ENCODE data around the gene DNAJC7. TPM values are rescaled to one million over a fixed set of nuclear protein-coding genes. Genes with fewer than 3 reads are reported as not detected.
A peak's percentile ranks its signal among the peaks of the same experiment; 100 is the strongest.

The DNAJC7 gene
- total RNA-seq, 6 experiments from 2014 or later, result 32.7 to 40.3 (median 35.2) TPM

GRCh38 chr17:41965694-41966462 lies 51.4 kb downstream of the DNAJC7 start:
- intact Hi-C loops (cut with DNase I), result loop anchor here (10.0 kb wide), 1 partner anchor 59 kb away; the partner anchor contains the start of gene NKIRAS2 (in 2 of the 2)
- peaks cover 0 to 5% (median 3%) of the 10 kb centered on the region in 4 donors for H3K36me3 ChIP-seq

GRCh38 chr17:41962768-41963434 lies 54.3 kb downstream of the DNAJC7 start:
- 20% methylated on average over 5 of the region's 9 CpGs for WGBS (ENCODE audit: insufficient coverage, low coverage, low lambda C conversion rate, missing lambda C conversion rate)
- H3K4me1 ChIP-seq, result peaks cover 0 to 7% (median 3%) of the 10 kb centered on the region in 4 donors
- no peaks in the 10 kb centered on the region for H3K36me3 ChIP-seq
- intact Hi-C loops (cut with DNase I), result loop anchor here (5.0 to 10.0 kb wide), 3 partner anchors 62 to 154 kb away; partner anchors contain the start of genes NKIRAS2 (in 2 of the 2) and DHX58 (in 1 of the 2)
- H3K27me3 ChIP-seq, result no peaks in the 10 kb centered on the region
- no peaks in the 10 kb centered on the region for H3K9me3 ChIP-seq
- TF ChIP-seq POLR2A (IDR thresholded peaks at IDR 0.05) (no peak), CTCF (IDR thresholded peaks at IDR 0.05) (peak; percentile 85 to 90 (median 88))
- peak; percentile 68 to 77 (median 75) for DNase-seq
- peak; percentile 13 to 33 (median 24) for ATAC-seq
- H3K4me3 ChIP-seq, result no peak overlapping the region
- H3K27ac ChIP-seq, result no peak overlapping the region

More at GRCh38 chr17:41965694-41966462, 51.4 kb downstream of the DNAJC7 start:
- Histone ChIP-seq H3K27ac (peak overlapping the region; percentile 74 to 88 (median 81)), H3K4me1 (peaks cover 0 to 14% (median 3%) of the 10 kb centered on the region in 4 donors), H3K4me3 (peak overlapping the region; percentile 75 to 95 (median 78)), H3K27me3 (no peaks in the 10 kb centered on the region), H3K9me3 (no peaks in the 10 kb centered on the region)
- 2% methylated on average over 14 of the region's 18 CpGs for WGBS (ENCODE audit: insufficient coverage, low coverage, low lambda C conversion rate, missing lambda C conversion rate)
- DNase-seq (peak; percentile 85 to 92 (median 89)), ATAC-seq (peak; percentile 75 to 81 (median 78))
- TF ChIP-seq CTCF (IDR thresholded peaks at IDR 0.05) (no peak), POLR2A (IDR thresholded peaks at IDR 0.05) (no peak)

- DNase-seq (no peak), ATAC-seq (no peak)
- H3K9me3 ChIP-seq, result no peaks in the 10 kb centered on the region
Measured at GRCh38 chr17:41962111-41962510, 55.1 kb downstream of the DNAJC7 start.

More at GRCh38 chr17:41962111-41962510, 55.1 kb downstream of the DNAJC7 start:
- Histone ChIP-seq H3K4me3 (no peak overlapping the region), H3K27ac (no peak overlapping the region), H3K36me3 (no peaks in the 10 kb centered on the region), H3K4me1 (peaks cover 0 to 7% (median 2%) of the 10 kb centered on the region in 4 donors), H3K27me3 (no peaks in the 10 kb centered on the region)
- TF ChIP-seq POLR2A (IDR thresholded peaks at IDR 0.05) (no peak), CTCF (IDR thresholded peaks at IDR 0.05) (no peak)
- no CpG with 5 or more reads among the region's 5 CpGs for WGBS (ENCODE audit: insufficient coverage, low coverage, low lambda C conversion rate, missing lambda C conversion rate)
- intact Hi-C loops (cut with DNase I), result loop anchor here (5.0 to 10.0 kb wide), 3 partner anchors 63 to 155 kb away; partner anchors contain the start of genes NKIRAS2 (in 2 of the 2) and DHX58 (in 1 of the 2)

All from right lobe of liver (tissue), 6 donors.